Vagina (tissue), 2 donors: ENCODE measurements around the gene ARHGAP21. TPM values are rescaled to one million over a fixed set of nuclear protein-coding genes. Genes with fewer than 3 reads are reported as not detected.

Source experiments
- DNase-seq, 2 donors: peaks; one replicate each; pipeline ENCODE4 v3.0.0-alpha.2; 2017; ENCODE audit errors: extremely low spot score in 2 of 2
- H3K27ac ChIP-seq: fragments of 200-600 bp; sonication (generic); one replicate; pipeline ENCODE4 v1.5.1; 2019
- H3K27me3 ChIP-seq: fragments of 200-600 bp; sonication (generic); one replicate; pipeline ENCODE4 v1.5.1; 2019
- H3K36me3 ChIP-seq, 2 donors: fragments of 200-600 bp; sonication (generic); one replicate each; pipeline ENCODE4 v1.5.1; 2017 to 2019
- H3K4me1 ChIP-seq: fragments of 200-600 bp; sonication (generic); one replicate; pipeline ENCODE4 v1.5.1; 2019
- H3K4me3 ChIP-seq, 2 donors: fragments of 200-600 bp; sonication (generic); 1 replicate in 1 of 2; 2 replicates in 1 of 2; pipeline ENCODE4 v1.5.1; 2016 to 2019
- H3K9me3 ChIP-seq: fragments of 200-600 bp; sonication (generic); one replicate; pipeline ENCODE4 v1.5.1; 2019
- CTCF ChIP-seq, 3 experiments: fragments of 450-650 bp in 2 of 3; fragments of 200-600 bp in 1 of 3; sonication (generic) in 1 of 3; IDR thresholded peaks; one replicate each; pipeline ENCODE4 v1.5.1; 2017 to 2019; ENCODE audit warnings: antibody characterized with exemption in 3 of 3, mild to moderate bottlenecking in 2 of 3, moderate library complexity in 2 of 3
- POLR2A ChIP-seq, 2 donors: fragments of 450-650 bp; IDR thresholded peaks; one replicate each; pipeline ENCODE4 v1.6.1; 2017; ENCODE audit warnings: antibody characterized with exemption in 2 of 2, mild to moderate bottlenecking in 2 of 2, moderate library complexity in 2 of 2
- POLR2AphosphoS5 ChIP-seq, 2 donors: sonication (generic); formaldehyde crosslinking; IDR thresholded peaks; one replicate each; pipeline ENCODE4 v1.9.0; 2017; ENCODE audit warnings: antibody characterized with exemption in 2 of 2, mild to moderate bottlenecking in 2 of 2, low read depth in 1 of 2; ENCODE audit not compliant: insufficient read depth in 1 of 2
- intact Hi-C: fragments of 100-400 bp; cut with DNase I; formaldehyde crosslinking; loops from one replicate; pipeline ENCODE4 v1.15.1; 2023
- total RNA-seq: library from RNA; depleted of rRNA; stranded (reverse); fragments of >200 nt; gene quantifications from one replicate; pipeline ENCODE4 v1.2.3, GENCODE V29; 2016

ARHGAP21 gene
- total RNA-seq, 1 donor from 2014 or later: 43.0 TPM

DNA sequence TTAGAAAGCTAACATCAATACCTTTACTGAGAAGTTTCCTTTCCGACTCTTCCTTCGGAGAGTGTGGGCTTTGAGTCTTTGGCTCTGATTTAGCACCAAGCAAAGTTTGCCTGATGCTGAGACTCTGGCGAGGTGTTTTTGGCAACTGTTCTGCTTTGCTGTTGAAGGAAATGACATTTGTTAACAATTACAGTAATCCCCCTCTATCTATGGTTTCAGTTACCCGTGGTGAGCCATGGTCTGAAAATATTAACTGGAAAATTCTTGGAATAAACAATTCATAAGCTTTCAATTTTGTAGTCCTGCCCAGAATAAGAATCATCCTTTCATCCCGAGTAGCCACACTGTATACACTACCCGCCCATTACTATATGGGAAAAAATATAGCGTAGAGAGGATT, 126.3 kb downstream of the ARHGAP21 start:
- Histone ChIP-seq H3K27ac (no peak overlapping the region), H3K4me1 (no peaks in the 10 kb centered on the region), H3K36me3 (peaks cover 0 to 80% of the 10 kb centered on the region in 2 donors), H3K4me3 (no peak overlapping the region), H3K9me3 (no peaks in the 10 kb centered on the region), H3K27me3 (no peaks in the 10 kb centered on the region)
- no peak for DNase-seq
- no peak for TF ChIP-seq POLR2A (IDR thresholded peaks at IDR 0.05)
- intact Hi-C loops: no loop called here

DNA sequence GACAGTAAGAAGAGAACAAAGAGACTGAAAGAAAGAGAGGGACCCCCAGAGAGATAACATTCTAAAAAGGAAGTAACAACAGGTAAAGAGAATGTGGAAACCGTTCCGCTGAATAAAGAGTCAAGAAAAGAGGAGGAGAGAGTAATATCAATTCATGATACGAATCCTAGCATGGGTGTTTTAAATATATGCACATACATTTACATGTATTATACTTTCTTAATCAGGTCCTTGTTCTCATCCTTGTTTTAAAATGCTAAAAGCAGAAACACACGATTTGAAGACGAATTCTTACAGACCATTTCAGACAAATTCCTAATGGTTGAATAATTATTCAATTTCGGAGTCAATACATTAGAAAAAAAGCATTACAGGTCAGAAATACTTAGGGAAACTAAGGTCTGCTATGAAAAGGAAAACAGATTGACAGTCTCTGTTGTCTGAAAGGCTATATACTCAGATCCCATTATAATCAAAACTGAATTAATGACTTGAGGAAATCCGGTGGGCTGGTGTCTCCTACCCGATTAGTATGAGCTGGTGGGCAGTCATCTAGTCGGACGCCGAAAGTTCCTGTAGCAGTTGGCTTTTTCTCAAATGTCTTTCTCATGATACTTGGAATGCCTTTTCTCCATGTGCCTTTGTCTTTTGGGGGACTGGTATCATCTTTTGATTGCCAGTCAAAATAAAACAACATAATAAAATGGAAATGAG, 127.3 kb downstream of the ARHGAP21 start:
- H3K4me3 ChIP-seq: no peak overlapping the region
- TF ChIP-seq POLR2AphosphoS5 (IDR thresholded peaks at IDR 0.05; ENCODE audit: insufficient read depth in 1 of 2, low read depth in 1 of 2): no peak
- no peak for TF ChIP-seq POLR2A (IDR thresholded peaks at IDR 0.05)
- TF ChIP-seq CTCF (IDR thresholded peaks at IDR 0.05): no peak
- H3K27ac ChIP-seq: no peak overlapping the region
- peaks cover 0 to 84% of the 10 kb centered on the region in 2 donors for H3K36me3 ChIP-seq
- H3K4me1 ChIP-seq: no peaks in the 10 kb centered on the region
- H3K27me3 ChIP-seq: no peaks in the 10 kb centered on the region
- no peaks in the 10 kb centered on the region for H3K9me3 ChIP-seq
- no peak for DNase-seq
- intact Hi-C loops: no loop called here

GRCh38 chr10:24590697-24591457, 132.8 kb downstream of the ARHGAP21 start:
- no peak for TF ChIP-seq POLR2A (IDR thresholded peaks at IDR 0.05)
- no peak for TF ChIP-seq CTCF (IDR thresholded peaks at IDR 0.05)
- TF ChIP-seq POLR2AphosphoS5 (IDR thresholded peaks at IDR 0.05; ENCODE audit: insufficient read depth in 1 of 2, low read depth in 1 of 2): no peak
- H3K4me1 ChIP-seq: no peaks in the 10 kb centered on the region
- no peaks in the 10 kb centered on the region for H3K27me3 ChIP-seq
- no peaks in the 10 kb centered on the region for H3K9me3 ChIP-seq
- H3K27ac ChIP-seq: no peak overlapping the region
- intact Hi-C loops: no loop called here
- H3K36me3 ChIP-seq: peaks cover 0 to 86% of the 10 kb centered on the region in 2 donors
- H3K4me3 ChIP-seq: no peak overlapping the region
- DNase-seq: no peak

GRCh38 chr10:24589265-24589664, 134.4 kb downstream of the ARHGAP21 start:
- no peak overlapping the region for H3K4me3 ChIP-seq
- no peaks in the 10 kb centered on the region for H3K27me3 ChIP-seq
- peaks cover 0 to 82% of the 10 kb centered on the region in 2 donors for H3K36me3 ChIP-seq
- H3K4me1 ChIP-seq: no peaks in the 10 kb centered on the region
- intact Hi-C loops: no loop called here
- no peaks in the 10 kb centered on the region for H3K9me3 ChIP-seq
- H3K27ac ChIP-seq: no peak overlapping the region
- TF ChIP-seq POLR2AphosphoS5 (IDR thresholded peaks at IDR 0.05; ENCODE audit: insufficient read depth in 1 of 2, low read depth in 1 of 2): no peak
- TF ChIP-seq CTCF (IDR thresholded peaks at IDR 0.05): no peak
- no peak for TF ChIP-seq POLR2A (IDR thresholded peaks at IDR 0.05)
- DNase-seq: no peak

DNA sequence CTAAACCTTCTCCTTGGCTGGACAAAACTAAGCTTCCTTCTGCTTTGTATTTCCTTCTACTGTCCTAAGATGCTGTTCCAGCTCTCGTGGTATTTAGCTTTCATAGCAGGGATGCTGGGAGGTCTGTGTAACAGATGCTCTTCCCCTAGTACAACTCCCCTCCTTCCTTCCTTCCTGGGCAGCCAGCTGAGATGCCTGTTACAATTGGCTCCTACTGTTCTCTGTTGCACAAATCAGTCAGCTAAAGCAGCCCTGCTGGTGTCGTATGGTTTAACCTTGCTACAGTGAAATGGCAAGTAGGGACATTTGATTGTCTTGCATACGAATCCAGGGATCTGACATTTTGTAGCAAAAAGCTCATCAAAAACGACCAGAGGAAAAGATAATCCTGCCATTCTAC, 143.8 kb downstream of the ARHGAP21 start:
- no peak for DNase-seq
- H3K36me3 ChIP-seq: peaks cover 0 to 12% of the 10 kb centered on the region in 2 donors
- TF ChIP-seq POLR2AphosphoS5 (IDR thresholded peaks at IDR 0.05; ENCODE audit: insufficient read depth in 1 of 2, low read depth in 1 of 2): no peak
- no peaks in the 10 kb centered on the region for H3K4me1 ChIP-seq
- H3K4me3 ChIP-seq: no peak overlapping the region
- H3K9me3 ChIP-seq: no peaks in the 10 kb centered on the region
- intact Hi-C loops: no loop called here
- no peaks in the 10 kb centered on the region for H3K27me3 ChIP-seq
- H3K27ac ChIP-seq: no peak overlapping the region

DNA sequence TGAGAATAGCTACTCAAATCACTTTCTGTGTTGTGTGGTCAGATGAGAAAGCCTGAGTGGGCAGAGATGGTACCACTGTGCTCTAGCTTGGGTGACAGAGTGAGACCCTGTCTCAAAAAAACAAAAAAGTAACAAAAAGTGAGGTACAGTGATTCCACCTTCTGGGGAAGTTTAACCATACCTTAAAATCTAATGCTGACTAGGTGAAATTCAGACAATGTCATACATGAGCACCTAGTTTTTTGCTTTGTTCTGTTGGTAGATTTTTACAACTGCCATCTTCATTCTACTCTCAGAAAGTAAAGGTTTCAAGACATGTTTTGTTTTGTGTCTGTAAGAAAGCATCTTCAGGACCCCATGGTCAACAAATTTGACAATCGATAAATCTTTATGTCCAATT, 144.2 kb downstream of the ARHGAP21 start:
- Histone ChIP-seq H3K27ac (no peak overlapping the region), H3K27me3 (no peaks in the 10 kb centered on the region), H3K4me3 (no peak overlapping the region), H3K4me1 (no peaks in the 10 kb centered on the region), H3K9me3 (no peaks in the 10 kb centered on the region), H3K36me3 (peaks cover 0 to 8% of the 10 kb centered on the region in 2 donors)
- DNase-seq: no peak
- intact Hi-C loops: no loop called here
- TF ChIP-seq POLR2AphosphoS5 (IDR thresholded peaks at IDR 0.05; ENCODE audit: insufficient read depth in 1 of 2, low read depth in 1 of 2) (no peak), POLR2A (IDR thresholded peaks at IDR 0.05) (no peak), CTCF (IDR thresholded peaks at IDR 0.05) (no peak)
